MM.1S (cell line): ENCODE results near the gene APOL3.
"Not testable (repeated sequence)": the region's sequence is repeated elsewhere in the genome, so short reads cannot be mapped to it uniquely, and the experiment has no call there.

Experiments
- DNase-seq: peaks from one replicate; pipeline ENCODE4 v3.0.0-alpha.2; 2015
- H2AFZ ChIP-seq: fragments of 300-600 bp; sonication (generic); 2 replicates; pipeline ENCODE4 v1.6.0; 2016; ENCODE audit warnings: antibody characterized with exemption, low read length
- H3F3A ChIP-seq: fragments of 300-600 bp; sonication (generic); 2 replicates; pipeline ENCODE4 v1.6.1; 2016; ENCODE audit warnings: mild to moderate bottlenecking, antibody characterized with exemption, low read length, moderate library complexity, mixed read lengths; ENCODE audit not compliant: insufficient read depth
- H3K27ac ChIP-seq: fragments of 300-600 bp; sonication (generic); 2 replicates; pipeline ENCODE4 v1.5.1; 2016; ENCODE audit warnings: mild to moderate bottlenecking, low read length
- H3K27me3 ChIP-seq: fragments of 300-600 bp; sonication (generic); replicated peaks from 2 replicates; pipeline ENCODE4 v1.6.0; 2016; ENCODE audit warnings: low read length; ENCODE audit not compliant: insufficient read depth
- H3K36me3 ChIP-seq: fragments of 300-600 bp; sonication (generic); replicated peaks from 2 replicates; pipeline ENCODE4 v1.6.1; 2016; ENCODE audit warnings: mild to moderate bottlenecking, low read length, mixed read lengths; ENCODE audit not compliant: insufficient read depth
- H3K4me1 ChIP-seq: fragments of 300-600 bp; sonication (generic); 2 replicates; pipeline ENCODE4 v1.6.1; 2016; ENCODE audit warnings: low read length, mixed read lengths
- H3K4me2 ChIP-seq: fragments of 300-600 bp; sonication (generic); 2 replicates; pipeline ENCODE4 v1.6.0; 2016; ENCODE audit warnings: low read depth, low read length
- H3K4me3 ChIP-seq: fragments of 300-600 bp; sonication (generic); 2 replicates; pipeline ENCODE4 v1.5.1; 2016; ENCODE audit warnings: low read length, mixed read lengths
- H3K79me2 ChIP-seq: fragments of 300-600 bp; sonication (generic); 2 replicates; pipeline ENCODE4 v1.6.1; 2016; ENCODE audit warnings: mixed run types, low read length, mixed read lengths
- H3K9ac ChIP-seq: fragments of 300-600 bp; sonication (generic); 2 replicates; pipeline ENCODE4 v1.6.1; 2016; ENCODE audit warnings: low read length, mixed read lengths
- H3K9me2 ChIP-seq: fragments of 300-600 bp; sonication (generic); replicated peaks from 2 replicates; pipeline ENCODE4 v1.6.1; 2016; ENCODE audit warnings: mild to moderate bottlenecking, low read length, mixed read lengths; ENCODE audit not compliant: insufficient read depth
- H3K9me3 ChIP-seq: fragments of 300-600 bp; sonication (generic); replicated peaks from 2 replicates; pipeline ENCODE4 v1.6.1; 2016; ENCODE audit warnings: mild to moderate bottlenecking, low read length, mixed read lengths; ENCODE audit not compliant: insufficient read depth
- H4K20me1 ChIP-seq: fragments of 300-600 bp; sonication (generic); 2 replicates; pipeline ENCODE4 v1.6.1; 2016; ENCODE audit warnings: mild to moderate bottlenecking, low read length, moderate library complexity, mixed read lengths; ENCODE audit not compliant: insufficient read depth
- CTCF ChIP-seq: fragments of 300-600 bp; sonication (generic); IDR thresholded peaks from 2 replicates; pipeline ENCODE4 v1.5.1; 2016; ENCODE audit warnings: antibody characterized with exemption, low read length, mixed read lengths
- EZH2 ChIP-seq: fragments of 300-600 bp; sonication (generic); optimal IDR thresholded peaks from 2 replicates; pipeline ENCODE3; 2017; ENCODE audit warnings: low read depth, mild to moderate bottlenecking, antibody characterized with exemption, low read length, mixed read lengths
- EZH2phosphoT487 ChIP-seq: fragments of 300-600 bp; sonication (generic); IDR thresholded peaks from 2 replicates; pipeline ENCODE4 v1.6.1; 2018; ENCODE audit warnings: antibody characterized with exemption, low read length

APOL3 gene

GRCh38 chr22:36204001-36204631 is 43.6 kb upstream of the APOL3 start:
- Histone ChIP-seq H3K4me3 (no peak overlapping the region), H3K4me2 (peak overlapping the region; percentile 31), H3K36me3 (no peaks in the 10 kb centered on the region), H2AFZ (0 out of 2 replicates have a peak overlapping the region, but pooled peaks have one; percentile 17), H3K9me3 (no peaks in the 10 kb centered on the region), H3K27ac (no peak overlapping the region), H3F3A (0 out of 2 replicates have a peak, but pooled peaks cover 3% of the 10 kb centered on the region), H3K27me3 (no peaks in the 10 kb centered on the region), H3K79me2 (no peaks in the 10 kb centered on the region), H3K4me1 (no peaks in the 10 kb centered on the region), H4K20me1 (no peaks in the 10 kb centered on the region), H3K9me2 (no peaks in the 10 kb centered on the region), H3K9ac (no peak overlapping the region)
- TF ChIP-seq CTCF (no peak), EZH2phosphoT487 (no peak), EZH2 (no peak)
- no peak for DNase-seq

- not testable (repeated sequence) for H3K9ac ChIP-seq, H3K4me2 ChIP-seq, H2AFZ ChIP-seq, H4K20me1 ChIP-seq, H3K9me2 ChIP-seq, H3K36me3 ChIP-seq, DNase-seq, H3K79me2 ChIP-seq, H3K27ac ChIP-seq, H3F3A ChIP-seq, H3K27me3 ChIP-seq, H3K9me3 ChIP-seq, H3K4me1 ChIP-seq, H3K4me3 ChIP-seq
Measured at GRCh38 chr22:36203441-36203840, 42.9 kb upstream of the APOL3 start.

- H3K9me3 ChIP-seq, H3K9ac ChIP-seq, DNase-seq, H3K79me2 ChIP-seq, H3K36me3 ChIP-seq, H3K27ac ChIP-seq, H3K4me3 ChIP-seq, H2AFZ ChIP-seq, H3K4me1 ChIP-seq, H3K27me3 ChIP-seq, H3K4me2 ChIP-seq, H3K9me2 ChIP-seq, H4K20me1 ChIP-seq, H3F3A ChIP-seq: not testable (repeated sequence)
Measured at GRCh38 chr22:36202906-36203305, 42.4 kb upstream of the APOL3 start.

- Histone ChIP-seq H2AFZ (no peak within 1 kb of the TSS), H4K20me1 (no peaks in the 10 kb centered on the region), H3K9ac (no peak within 1 kb of the TSS), H3K4me2 (no peak within 1 kb of the TSS), H3K4me1 (peaks cover 13% of the 10 kb centered on the region), H3K27me3 (no peaks in the 10 kb centered on the region), H3K9me3 (no peaks in the 10 kb centered on the region), H3K79me2 (no peaks in the 10 kb centered on the region), H3F3A (no peaks in the 10 kb centered on the region), H3K36me3 (no peaks in the 10 kb centered on the region), H3K4me3 (no peak within 1 kb of the TSS), H3K27ac (no peak within 1 kb of the TSS), H3K9me2 (no peaks in the 10 kb centered on the region)
- TF ChIP-seq EZH2phosphoT487 = no peak
- TF ChIP-seq EZH2 = no peak
- TF ChIP-seq CTCF = no peak
- no peak for DNase-seq
Measured at GRCh38 chr22:36201630-36202319, 41.2 kb upstream of the APOL3 start, which contains the start of gene APOL4. APOL4 (minus strand) TSS chr22:36201809; CDS start chr22:36201734, 75 bp downstream.

DNA sequence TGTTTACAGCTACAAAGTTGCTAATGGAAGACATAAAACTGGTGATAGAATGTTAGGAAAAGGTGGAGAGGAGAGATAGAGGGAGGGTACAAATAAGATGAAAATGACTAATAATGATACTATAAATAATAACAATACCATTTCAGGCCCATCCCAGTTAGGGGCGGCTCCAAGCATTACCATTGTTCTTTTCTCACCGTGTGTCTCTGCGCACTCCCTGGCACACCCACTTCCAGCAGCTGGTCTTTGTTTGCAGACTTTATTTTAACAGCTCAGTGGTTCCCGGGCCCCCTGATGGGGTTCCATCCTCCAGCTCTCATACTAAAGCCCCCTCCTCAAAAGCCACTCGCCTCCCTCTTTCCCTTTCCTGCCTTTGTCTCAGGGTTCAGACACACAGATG is 40.5 kb upstream of the APOL3 start:
- H3K9me3 ChIP-seq, H4K20me1 ChIP-seq, H3K4me2 ChIP-seq: not testable (repeated sequence)

More for the DNA sequence above, 40.5 kb upstream of the APOL3 start:
- H3K27me3 ChIP-seq, H3K9me2 ChIP-seq, H3K36me3 ChIP-seq, H3K27ac ChIP-seq, H3F3A ChIP-seq, H3K4me3 ChIP-seq, H3K79me2 ChIP-seq, H2AFZ ChIP-seq, DNase-seq, H3K9ac ChIP-seq: not testable (repeated sequence)
- peaks cover 14% of the 10 kb centered on the region for H3K4me1 ChIP-seq
